ENCODE data around the gene SDR42E1.

DNA sequence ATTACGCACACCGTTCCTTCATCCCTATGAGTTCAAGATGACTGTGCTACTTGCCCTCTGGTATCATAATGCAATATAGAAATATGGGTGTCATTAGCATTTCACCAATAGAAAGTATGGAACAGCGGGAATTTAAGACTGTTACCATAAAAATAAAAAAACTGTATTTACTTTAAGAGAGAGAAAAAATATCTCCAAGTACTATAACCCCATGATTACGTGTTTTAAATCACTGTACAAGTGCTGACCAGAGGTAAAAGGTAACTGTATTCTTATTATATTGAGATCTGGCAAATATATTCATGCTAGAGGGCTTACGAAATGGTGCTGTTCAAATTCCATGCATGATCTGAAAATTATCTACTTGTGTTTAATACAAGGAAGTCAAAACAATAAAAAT is 5.2 kb downstream of the SDR42E1 start:
- no peak for TF ChIP-seq CTCF (conservative IDR thresholded peaks at IDR 0.05)
- TF ChIP-seq ZFX (IDR thresholded peaks at IDR 0.05), result no peak
